GM21447 (cell line): Measurements from ENCODE around the gene TMEM217.
"Not testable (repeated sequence)": the region's sequence is repeated elsewhere in the genome, so short reads cannot be mapped to it uniquely, and the experiment has no call there.

ENCODE experiments used
- ATAC-seq: cut with Tn5 transposase; IDR thresholded peaks from one replicate; pipeline ENCODE4 v1.9.1; 2021; ENCODE audit not compliant: unreplicated experiment

The TMEM217 gene

DNA sequence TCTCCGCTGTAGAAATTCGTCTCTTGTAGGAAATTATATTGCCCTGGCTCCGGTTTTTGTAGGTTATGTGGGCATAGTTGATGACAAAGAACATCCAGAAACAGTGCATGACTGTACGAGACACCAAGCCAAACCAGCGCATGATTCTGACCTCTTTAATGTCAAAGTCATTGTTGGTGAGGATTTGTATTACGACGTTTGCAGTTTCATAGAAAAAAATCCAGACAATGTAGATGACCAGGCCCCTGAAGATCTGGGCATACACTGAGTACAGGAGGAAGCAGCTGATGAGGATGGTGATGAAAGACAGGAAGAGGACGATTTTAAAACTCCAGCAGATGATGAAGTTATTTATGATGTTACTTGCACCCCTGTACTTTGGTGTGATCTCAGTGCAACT lies 39.4 kb downstream of the TMEM217 start:
- ATAC-seq: no peak

DNA sequence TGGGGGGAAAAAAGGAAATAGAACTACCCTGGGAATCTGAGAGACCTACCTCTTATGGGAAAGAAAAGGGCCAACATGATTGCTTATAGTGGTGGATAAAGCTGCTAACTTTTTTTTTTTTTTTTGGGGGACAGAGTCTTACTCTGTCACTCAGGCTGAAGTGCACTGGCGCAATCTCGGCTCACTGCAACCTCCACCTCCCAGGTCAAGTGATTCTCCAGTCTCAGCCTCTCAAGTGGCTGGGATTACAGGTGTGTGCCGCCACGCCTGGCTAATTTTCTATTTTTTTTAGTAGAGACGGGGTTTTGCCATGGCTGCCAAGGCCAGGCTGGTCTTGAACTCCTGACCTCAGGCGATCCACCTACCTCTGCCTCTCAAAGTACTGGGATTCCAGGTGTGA lies 39.9 kb downstream of the TMEM217 start:
- no peak for ATAC-seq

DNA sequence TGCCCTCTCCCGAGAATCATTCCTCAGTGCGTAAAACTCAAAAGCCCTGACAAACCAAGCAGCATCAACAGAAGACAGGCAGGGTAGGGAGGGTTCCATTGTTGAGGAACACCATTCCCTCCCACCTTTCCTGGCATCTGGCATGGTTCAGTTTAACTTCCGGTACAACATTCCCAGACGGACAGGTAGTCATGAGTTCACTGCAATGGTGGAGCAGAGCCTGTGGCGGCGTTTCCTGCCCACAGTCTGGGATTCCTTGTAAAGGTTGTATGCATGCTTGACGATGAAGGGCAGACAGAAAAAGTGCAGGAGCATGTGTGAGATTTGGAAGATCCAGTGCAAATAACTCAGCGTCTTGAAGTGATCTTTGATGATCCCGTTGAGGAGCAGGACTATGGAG lies 45.7 kb downstream of the TMEM217 start:
- no peak for ATAC-seq

DNA sequence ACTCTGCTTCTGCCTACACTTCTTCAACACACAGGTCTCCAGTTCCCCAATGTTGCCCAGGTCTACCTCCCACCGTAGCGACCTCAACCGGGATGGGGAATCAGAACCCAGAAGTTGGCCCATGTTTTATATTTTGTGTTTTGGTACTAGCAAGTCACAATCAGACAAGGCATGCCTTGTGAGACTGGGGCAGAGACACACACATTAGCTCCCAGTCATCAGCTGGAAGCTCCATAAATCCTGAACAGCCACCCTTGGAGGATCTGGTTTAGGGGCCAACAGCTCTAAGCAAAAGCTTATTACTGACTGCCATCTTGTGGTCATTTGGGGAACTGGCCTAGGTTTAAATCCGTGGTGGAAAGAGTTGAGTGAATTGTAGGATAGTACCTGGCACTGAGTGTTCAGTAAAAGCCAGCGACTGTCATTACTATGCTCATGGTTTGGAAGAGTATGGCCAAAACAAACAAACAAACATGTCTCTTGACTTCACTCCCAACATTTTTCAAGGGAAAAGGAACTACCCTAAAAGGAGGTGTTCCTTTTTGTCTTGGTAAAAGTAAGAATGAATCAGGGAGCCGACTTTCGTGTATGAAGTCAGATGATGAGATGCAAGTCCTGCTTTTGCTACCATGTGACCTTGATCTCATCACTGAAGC lies 47.5 kb downstream of the TMEM217 start:
- no peak for ATAC-seq

DNA sequence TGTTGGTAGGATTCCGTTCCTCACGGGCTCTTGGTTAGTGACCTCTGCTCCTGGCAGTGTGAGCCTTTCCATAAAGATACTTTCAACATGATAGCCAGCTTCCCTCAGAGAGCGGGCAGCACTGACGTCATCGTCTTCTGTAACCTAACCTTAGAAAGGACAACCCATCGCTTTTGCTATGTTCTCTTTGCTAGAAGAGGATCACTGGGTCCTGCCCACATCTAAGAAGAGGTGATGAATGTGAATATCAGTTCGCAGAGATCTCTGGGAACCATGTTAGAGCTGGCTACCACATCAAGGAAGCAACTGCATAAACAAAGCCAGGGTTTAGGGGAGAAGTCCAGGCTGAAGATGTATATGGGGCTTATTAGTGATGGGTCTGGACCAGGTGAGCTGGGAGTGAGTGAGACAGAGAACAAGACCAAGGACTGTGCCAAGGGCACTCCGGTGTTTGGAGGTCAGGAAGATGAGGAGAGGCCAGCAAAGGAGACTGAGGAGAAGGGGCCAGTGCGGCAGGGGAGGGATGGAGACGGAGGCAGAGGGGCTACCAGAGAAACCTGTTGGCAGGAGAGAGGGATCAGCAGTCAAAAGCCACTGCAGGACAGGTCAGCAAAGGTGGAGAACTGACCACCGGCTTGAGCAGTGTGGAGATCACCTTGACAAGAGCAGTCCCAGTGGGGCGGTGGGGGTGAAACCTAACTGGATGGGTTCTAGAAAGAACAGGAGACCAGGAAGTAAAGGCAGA lies 48.3 kb downstream of the TMEM217 start:
- no peak for ATAC-seq

DNA sequence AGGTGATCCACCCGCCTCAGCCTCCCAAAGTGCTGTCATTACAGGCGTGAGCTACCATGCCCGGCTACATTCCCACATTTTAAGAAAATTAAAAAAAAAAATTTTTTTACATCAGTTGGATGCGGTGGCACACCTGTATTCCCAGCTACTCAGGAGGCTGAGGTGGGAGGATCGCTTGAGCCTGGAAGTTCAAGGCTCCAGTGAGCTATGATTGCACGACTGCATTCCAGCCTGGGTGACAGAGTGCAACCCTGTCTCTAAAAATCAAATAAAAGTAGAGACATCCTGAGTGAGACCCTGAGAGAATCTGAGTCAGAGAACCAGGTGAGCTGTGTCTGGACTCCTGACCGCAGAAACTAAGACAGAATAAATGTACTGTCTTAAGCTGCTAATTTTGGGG lies 49.2 kb downstream of the TMEM217 start:
- ATAC-seq: no peak

DNA sequence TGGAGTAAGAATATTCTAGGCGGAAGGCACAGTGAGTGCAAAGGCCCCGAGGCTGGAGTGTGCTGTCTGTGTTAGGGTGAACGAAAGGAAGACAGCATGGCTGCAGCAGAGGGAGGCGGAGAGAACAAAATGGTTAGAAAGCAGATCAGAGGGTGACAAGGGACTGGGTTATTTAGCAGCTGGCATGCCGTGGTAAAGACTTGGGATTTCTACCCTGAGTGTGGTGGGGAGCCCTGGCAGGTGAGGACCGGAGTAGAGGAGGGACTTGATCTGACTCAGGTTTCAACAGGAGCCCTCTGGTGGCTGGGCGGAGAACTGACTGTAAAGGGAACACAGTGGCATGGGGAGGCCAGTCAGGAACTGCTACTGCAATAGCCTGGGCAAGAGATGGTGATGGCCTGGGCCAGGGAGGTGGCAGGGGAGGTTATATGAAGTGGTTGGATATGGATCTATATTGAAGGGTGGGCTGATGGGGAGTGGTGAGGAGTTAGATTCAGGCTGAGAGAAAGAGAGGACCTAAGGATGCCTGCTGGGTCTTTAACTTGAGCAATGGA lies 50.0 kb downstream of the TMEM217 start:
- ATAC-seq: peak; percentile 51

DNA sequence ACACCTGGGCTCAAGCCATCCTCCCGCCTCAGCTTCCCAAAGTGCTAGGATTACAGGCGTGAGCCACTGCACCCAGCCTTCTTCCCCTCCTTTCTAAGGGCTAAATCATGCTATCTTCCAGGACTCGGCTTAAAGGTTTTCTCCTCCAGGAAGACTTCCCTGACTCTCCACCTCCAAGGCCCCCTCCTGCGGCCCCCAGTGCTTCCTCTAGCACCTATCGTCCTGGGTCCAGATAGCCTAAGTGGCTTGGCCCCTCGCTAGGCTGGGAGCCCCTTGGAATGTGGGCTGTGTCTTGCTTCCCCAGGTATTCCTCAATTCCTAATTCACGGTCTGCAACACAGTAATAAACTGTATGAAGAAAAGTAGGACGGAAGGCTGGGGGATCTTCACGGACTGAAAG lies 51.3 kb downstream of the TMEM217 start:
- no peak for ATAC-seq

DNA sequence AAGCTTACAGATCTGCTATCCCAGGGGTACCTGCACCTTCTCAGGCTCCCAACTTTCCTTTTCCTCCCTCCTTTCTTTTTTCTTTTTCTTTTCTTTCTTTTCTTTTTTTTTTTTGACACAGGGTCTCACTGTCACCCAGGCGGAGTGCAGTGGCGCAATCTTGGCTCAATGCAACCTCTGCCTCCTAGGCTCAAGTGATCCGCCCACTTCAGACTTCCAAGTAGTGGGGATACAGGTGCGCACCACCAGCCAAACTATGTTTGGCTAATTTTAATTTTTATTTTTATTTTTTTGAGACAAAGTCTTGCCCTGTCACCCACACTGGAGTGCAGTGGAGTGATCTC lies 52.0 kb downstream of the TMEM217 start:
- no peak for ATAC-seq

DNA sequence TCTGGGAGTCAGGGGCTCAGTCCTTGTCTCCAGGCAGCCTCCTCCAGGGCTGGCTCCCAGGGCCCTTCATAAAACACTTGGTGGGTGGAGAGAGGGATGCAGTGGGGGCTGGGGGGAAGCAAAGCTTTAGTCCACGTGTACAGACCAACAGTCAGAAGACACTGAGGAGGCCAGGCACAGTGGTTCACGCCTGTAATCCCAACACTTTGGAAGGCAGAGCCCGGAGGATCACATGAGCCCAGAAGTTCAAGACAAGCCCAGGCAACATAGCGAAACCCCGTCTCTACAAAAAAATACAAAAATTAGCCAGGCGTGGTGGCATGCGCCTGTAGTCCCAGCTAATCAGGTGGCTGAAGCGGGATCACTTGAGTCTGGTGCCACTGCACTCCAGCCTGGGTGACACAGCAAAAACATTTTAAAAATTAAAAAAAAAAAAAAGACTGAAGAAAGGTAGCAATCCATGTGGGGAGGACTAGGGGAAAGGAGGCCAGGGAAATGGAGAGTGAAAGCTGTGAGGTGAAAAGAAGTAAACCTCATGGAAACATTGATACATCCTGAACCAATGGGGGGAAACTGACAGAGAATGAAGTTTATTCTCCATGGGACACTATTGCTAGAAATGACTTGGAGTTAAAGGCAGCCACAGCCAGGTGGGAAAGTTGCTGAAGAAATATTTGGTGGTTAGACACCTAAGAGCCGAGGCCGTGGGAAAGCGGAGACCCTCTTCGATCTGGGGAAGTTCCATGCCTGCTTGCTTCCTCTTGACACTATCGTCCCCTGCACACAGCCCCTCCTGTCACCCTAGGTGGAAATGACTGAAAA lies 52.6 kb downstream of the TMEM217 start:
- ATAC-seq: no peak

DNA sequence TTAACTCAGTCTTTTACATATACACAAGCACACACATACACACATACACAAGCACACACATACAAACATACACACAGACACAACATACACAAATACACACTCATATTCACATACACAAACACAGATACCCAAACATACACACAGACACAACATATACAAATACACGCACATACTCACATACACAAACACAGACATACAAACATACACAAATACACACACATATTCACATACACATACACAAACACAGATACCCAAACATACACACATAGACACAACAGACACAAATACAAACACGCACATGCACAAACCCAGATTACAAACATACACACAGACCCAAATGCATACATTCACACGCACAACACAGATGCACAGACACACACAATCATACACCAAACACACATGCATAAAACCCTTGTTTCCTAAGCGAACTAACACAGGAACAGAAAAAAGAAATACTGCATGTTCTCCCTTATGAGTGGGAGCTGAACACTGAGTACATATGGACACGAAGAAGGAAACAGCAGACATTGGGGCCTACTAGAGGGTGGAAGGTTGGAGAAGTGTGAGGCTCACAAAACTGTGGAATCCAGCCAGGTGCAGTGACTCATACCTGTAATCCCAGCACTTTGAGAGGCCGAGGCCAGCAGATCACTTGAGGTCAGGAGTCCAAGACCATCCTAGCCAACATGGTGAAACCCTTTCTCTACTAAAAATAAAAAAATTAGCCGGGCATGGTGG lies 53.8 kb downstream of the TMEM217 start:
- ATAC-seq: no peak

DNA sequence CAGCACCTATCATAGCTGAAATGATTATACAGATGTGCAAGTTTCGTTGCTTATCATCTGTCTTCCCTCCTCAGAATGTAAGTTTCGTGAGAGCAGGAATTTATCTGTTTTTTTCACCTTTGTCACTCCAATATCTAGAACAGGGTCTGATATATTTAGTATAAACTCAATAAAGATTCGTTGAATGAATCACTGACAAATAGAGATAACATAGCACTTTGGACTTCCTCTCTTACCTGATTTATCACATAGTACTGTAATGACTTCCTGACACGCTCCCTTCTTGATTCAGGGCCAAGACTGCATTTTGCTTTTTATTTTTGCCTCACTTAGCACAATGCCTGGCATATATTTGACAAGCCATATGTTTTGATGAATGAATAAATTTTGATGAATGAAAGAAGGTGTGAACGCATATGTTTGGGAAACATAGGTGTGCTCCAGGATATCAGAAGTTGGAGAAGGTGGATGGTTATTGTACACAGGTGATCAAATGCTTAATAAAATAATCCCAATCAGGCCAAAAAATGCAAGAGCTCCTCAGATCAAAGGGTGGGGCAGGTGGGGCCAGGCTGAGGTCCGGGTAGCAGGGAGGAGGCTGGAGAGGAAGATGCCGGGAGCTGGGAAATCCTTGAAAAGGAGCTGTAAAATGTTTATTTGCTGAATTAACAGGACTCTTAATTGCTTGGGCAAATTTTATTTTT lies 55.0 kb downstream of the TMEM217 start:
- no peak for ATAC-seq

DNA sequence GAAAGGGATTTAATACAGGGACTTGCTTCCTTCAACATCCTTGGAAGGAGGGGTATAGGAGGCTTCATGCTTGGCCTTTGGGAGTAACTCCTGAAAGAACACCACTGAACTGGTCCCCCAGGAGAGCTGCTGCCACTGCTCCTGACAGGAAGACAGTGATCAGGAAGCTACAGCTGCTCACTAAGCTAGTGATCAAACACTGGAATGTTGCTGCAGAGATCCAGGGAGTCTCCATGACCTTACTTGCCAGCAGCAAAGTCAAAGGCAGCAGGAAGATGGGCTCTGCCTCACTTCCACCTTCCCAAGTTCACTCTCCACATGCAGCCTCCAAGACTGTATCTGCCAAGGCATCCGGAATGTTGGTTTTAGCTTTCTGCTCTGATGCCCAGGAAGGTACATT lies 56.2 kb downstream of the TMEM217 start:
- ATAC-seq: no peak

DNA sequence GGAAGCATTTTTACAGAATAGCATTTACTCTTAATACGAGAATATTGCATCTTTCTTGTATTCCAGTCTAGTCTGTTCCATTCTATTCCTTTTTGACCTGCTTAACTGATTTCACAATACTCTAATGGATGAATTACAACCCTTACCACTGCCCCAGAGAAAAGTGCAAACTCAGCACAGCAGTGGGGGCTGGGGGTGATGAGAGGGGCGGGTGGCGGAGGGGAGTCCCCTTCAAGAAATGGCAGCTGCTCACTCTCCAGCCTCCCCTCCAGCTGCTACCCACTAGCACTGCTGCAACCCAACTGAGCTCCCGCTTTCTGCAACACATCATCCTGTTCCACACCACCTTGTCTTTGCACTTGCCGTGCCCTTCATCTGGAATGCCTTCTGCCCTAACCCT lies 57.9 kb downstream of the TMEM217 start:
- no peak for ATAC-seq

DNA sequence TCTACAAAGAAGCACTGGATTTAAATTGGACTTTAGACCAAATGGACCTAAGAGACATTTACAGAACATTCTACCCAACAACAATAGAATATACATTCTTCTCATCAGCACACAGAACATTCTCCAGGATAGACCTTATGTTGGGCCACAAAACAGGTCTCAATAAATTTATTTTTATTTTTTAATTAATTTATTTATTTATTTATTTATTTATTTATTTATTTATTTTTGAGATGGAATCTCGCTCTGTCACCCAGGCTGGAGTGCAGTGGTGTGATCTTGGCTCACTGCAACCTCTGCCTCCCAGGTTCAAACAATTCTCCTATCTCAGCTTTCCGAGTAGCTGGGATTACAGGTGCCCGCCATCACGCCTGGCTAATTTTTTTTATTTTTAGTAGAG lies 61.5 kb downstream of the TMEM217 start:
- not testable (repeated sequence) for ATAC-seq

DNA sequence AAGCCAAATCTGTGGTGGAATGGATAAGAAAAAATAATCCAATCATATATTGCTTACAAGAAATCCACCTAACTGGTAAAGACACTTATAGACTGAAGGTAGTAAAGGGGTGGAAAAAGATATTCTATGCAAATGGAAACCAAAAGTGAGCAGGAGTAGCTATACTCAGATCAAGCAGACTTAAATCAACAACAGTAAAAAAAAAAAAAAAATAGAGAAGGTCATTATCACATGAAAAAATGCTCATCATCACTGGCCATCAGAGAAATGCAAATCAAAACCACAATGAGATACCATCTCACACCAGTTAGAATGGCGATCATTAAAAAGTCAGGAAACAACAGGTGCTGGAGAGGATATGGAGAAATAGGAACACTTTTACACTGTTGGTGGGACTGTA lies 63.1 kb downstream of the TMEM217 start:
- ATAC-seq: not testable (repeated sequence)

DNA sequence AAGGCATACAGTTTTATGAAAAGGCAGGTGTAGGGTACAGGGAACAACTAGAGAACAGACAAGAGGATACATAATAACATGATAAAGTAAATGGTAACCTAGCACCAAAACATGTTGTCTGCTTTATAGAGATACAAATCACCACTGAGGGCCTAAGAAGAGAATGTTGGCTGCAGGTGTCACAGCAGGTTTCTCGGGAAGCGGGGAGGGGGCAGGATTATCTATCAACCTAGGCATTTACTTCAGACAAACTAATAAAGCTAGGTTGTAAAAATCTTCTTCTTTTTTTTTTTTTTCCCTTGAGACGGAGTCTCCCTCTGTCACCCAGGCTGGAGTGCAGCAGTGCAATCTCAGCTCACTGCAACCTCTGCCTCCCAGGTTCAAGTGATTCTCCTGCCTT lies 65.3 kb downstream of the TMEM217 start:
- no peak for ATAC-seq

DNA sequence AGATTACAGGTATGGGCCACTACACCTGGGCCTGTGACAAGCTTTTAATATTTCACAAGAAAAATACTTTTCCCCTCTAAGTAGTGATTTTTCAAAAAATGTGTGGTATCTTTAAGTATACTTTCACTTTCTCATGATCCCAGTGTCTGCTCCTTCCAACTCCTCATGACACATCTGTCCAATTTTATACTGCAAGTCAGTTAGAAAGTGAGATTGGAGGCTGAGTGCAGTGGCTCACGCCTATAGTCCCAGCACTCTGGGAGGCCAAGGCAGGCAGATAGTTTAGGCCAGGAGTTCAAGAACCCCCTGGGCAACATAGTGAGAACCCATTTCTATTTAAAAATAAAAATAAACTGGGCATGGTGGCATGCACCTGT lies 67.8 kb downstream of the TMEM217 start:
- no peak for ATAC-seq

DNA sequence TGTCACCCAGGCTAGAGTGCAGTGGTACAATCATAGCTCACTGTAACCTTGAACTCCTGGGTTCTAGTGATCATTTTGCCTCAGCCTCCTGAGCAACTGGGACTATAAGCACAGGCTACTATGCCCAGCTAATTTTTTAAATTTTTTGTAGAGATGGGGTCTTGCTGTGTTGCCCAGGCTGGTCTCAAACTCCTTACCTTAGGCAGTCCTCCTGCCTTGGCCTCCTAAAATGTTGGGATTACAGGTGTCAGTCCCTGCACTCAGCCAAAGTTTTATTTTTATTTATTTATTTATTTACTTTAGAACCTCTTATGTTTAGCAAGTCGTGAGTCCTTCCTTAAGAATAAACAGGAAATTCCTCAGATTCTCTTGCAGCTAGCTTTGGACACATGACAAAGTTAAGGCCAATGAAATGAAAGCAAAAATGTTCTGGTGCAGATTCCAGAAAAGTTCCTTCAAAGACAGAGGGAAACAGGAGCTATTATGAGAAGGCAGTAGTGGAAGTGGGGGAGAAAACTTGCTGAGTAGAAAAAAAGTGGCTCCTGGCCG lies 68.9 kb downstream of the TMEM217 start:
- no peak for ATAC-seq

DNA sequence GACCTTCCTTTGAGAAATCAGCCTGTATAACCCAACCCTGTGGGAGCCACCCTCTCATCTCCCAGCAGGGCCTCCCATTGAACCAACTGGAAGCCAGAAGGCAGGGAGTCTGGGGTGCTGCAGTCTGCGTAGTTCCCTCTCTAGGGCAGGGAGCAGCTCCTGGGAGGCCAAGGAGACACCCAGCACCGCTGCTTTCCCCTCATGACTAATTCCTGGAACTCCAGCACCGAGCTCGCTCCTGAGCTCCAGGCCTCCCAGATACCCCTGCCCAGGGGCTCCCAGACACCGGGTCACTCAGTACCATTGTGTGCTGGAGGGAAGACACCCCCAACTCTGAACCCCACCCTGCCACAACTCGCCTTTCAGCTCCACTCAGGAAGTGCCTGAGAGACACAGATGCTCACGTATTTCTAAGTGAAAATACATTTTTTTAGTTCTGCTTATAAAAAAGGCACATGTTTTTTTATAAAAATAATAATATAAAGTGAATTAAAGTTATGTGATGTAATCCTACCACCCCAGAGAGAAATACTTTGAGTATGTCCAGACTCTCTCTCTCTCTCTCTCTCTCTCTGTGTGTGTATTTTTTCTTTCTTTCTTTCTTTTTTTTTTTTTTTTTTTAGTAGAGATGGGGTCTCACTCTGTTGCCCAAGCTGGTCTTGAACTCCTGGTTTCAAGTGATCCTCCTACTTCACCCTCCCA lies 70.5 kb downstream of the TMEM217 start:
- ATAC-seq: no peak
